Cortex of kidney (tissue), 1 donor: ENCODE data around the gene MRTFB.

Experiments used
- DNase-seq: peaks from one replicate; lab custom pipeline; 2025; lab: John Stamatoyannopoulos, UW

Gene MRTFB

GRCh38 chr16:14062261-14062660, 8.9 kb upstream of the MRTFB start:
- no peak for DNase-seq

GRCh38 chr16:14063618-14064581, 7.2 kb upstream of the MRTFB start:
- no peak for DNase-seq

- DNase-seq = no peak
Observed at GRCh38 chr16:14069818-14070217, 1.3 kb upstream of the MRTFB start.

- no peak for DNase-seq
Observed at GRCh38 chr16:14070555-14070876, 603 bp upstream of the MRTFB start.

- DNase-seq = no peak
Observed at GRCh38 chr16:14071576-14072271, 605 bp downstream of the MRTFB start.

- DNase-seq = no peak
Observed at GRCh38 chr16:14072360-14072759, 1.2 kb downstream of the MRTFB start.

- DNase-seq = no peak
Observed at GRCh38 chr16:14074544-14074943, 3.4 kb downstream of the MRTFB start.

GRCh38 chr16:14077918-14078317, 6.8 kb downstream of the MRTFB start:
- DNase-seq = no peak

- DNase-seq = no peak
Observed at GRCh38 chr16:14086477-14086876, 15.4 kb downstream of the MRTFB start.

- no peak for DNase-seq
Observed at GRCh38 chr16:14087181-14087580, 16.1 kb downstream of the MRTFB start.

- no peak for DNase-seq
Observed at GRCh38 chr16:14087590-14088154, 16.6 kb downstream of the MRTFB start.

GRCh38 chr16:14088155-14088753, 17.1 kb downstream of the MRTFB start:
- DNase-seq = no peak

GRCh38 chr16:14089283-14089823, 18.2 kb downstream of the MRTFB start:
- no peak for DNase-seq

- DNase-seq = no peak
Observed at GRCh38 chr16:14092561-14092960, 21.4 kb downstream of the MRTFB start.

GRCh38 chr16:14095883-14096551, 24.9 kb downstream of the MRTFB start:
- no peak for DNase-seq

- no peak for DNase-seq
Observed at GRCh38 chr16:14097182-14097959, 26.3 kb downstream of the MRTFB start.

GRCh38 chr16:14098081-14098480, 27.0 kb downstream of the MRTFB start:
- DNase-seq = no peak

GRCh38 chr16:14100825-14101224, 29.7 kb downstream of the MRTFB start:
- DNase-seq = no peak

GRCh38 chr16:14101415-14101814, 30.3 kb downstream of the MRTFB start:
- DNase-seq = no peak

GRCh38 chr16:14102925-14103720, 32.0 kb downstream of the MRTFB start:
- no peak for DNase-seq
